Neural cell (in vitro differentiated cells): ENCODE measurements around the gene BCL7B. TPM values are rescaled to one million over a fixed set of nuclear protein-coding genes. Genes with fewer than 3 reads are reported as not detected.
"Not testable (repeated sequence)": the region's sequence is repeated elsewhere in the genome, so short reads cannot be mapped to it uniquely, and the experiment has no call there.

Experiments used
- H2AFZ ChIP-seq: fragments of 200-600, 300-800 bp; sonication (generic), shearing (Covaris generic); 2 replicates; pipeline ENCODE4 v1.6.0; 2014; ENCODE audit warnings: low read depth, mild to moderate bottlenecking, antibody characterized with exemption, low read length, moderate library complexity
- H3F3A ChIP-seq: fragments of 200-600 bp; shearing (Covaris generic); 2 replicates; pipeline ENCODE4 v1.6.1; 2016; ENCODE audit warnings: mild to moderate bottlenecking, moderate library complexity, mixed read lengths, antibody characterized with exemption, low read length; ENCODE audit not compliant: insufficient read depth, poor library complexity, severe bottlenecking
- H3K27ac ChIP-seq: fragments of 200-600, 300-800 bp; sonication (generic), shearing (Covaris generic); 2 replicates; pipeline ENCODE4 v1.5.1; 2014; ENCODE audit warnings: mild to moderate bottlenecking, low read length, moderate library complexity
- H3K27me3 ChIP-seq: fragments of 300-800, 200-600 bp; sonication (generic), shearing (Covaris generic); 2 replicates; pipeline ENCODE4 v1.6.0; 2014; ENCODE audit warnings: mild to moderate bottlenecking, low read depth, low read length, moderate library complexity; ENCODE audit not compliant: insufficient read depth
- H3K36me3 ChIP-seq: fragments of 300-800, 200-600 bp; sonication (generic), shearing (Covaris generic); 2 replicates; pipeline ENCODE4 v1.5.1; 2014; ENCODE audit warnings: mild to moderate bottlenecking, antibody characterized with exemption, low read length, moderate library complexity; ENCODE audit not compliant: insufficient read depth
- H3K4me2 ChIP-seq: fragments of 300-800, 200-600 bp; sonication (generic), shearing (Covaris generic); 2 replicates; pipeline ENCODE4 v1.6.0; 2014; ENCODE audit warnings: mild to moderate bottlenecking, low read length
- H3K4me3 ChIP-seq: fragments of 300-800, 200-600 bp; sonication (generic), shearing (Covaris generic); 2 replicates; pipeline ENCODE4 v1.5.1; 2014; ENCODE audit warnings: mild to moderate bottlenecking, low read length, moderate library complexity
- H3K79me2 ChIP-seq: fragments of 200-600 bp; shearing (Covaris generic); replicated peaks from 2 replicates; pipeline ENCODE4 v1.6.0; 2014; ENCODE audit warnings: mild to moderate bottlenecking, low read length, moderate library complexity; ENCODE audit not compliant: insufficient read depth
- H3K9ac ChIP-seq: fragments of 300-800, 200-600 bp; sonication (generic), shearing (Covaris generic); 2 replicates; pipeline ENCODE4 v1.6.1; 2016; ENCODE audit warnings: mild to moderate bottlenecking, low read length, mixed read lengths
- H3K9me2 ChIP-seq: fragments of 200-600 bp; shearing (Covaris generic); 2 replicates; pipeline ENCODE4 v1.6.1; 2016; ENCODE audit warnings: mild to moderate bottlenecking, low read length, mixed read lengths; ENCODE audit not compliant: insufficient read depth
- H3K9me3 ChIP-seq: fragments of 200-600, 300-800 bp; sonication (generic), shearing (Covaris generic); 2 replicates; pipeline ENCODE4 v1.6.1; 2016; ENCODE audit warnings: mild to moderate bottlenecking, mixed run types, low read length, moderate library complexity, mixed read lengths
- H4K20me1 ChIP-seq: fragments of 200-600 bp; shearing (Covaris generic); 2 replicates; pipeline ENCODE4 v1.6.1; 2016; ENCODE audit warnings: mild to moderate bottlenecking, mixed run types; ENCODE audit not compliant: insufficient read depth
- CTCF ChIP-seq: fragments of 450-650 bp; IDR thresholded peaks from 2 replicates; pipeline ENCODE4 v1.5.1; 2014; ENCODE audit warnings: antibody characterized with exemption, mild to moderate bottlenecking, moderate library complexity; ENCODE audit not compliant: poor library complexity, severe bottlenecking
- EP300 ChIP-seq: fragments of 450-650 bp; conservative IDR thresholded peaks from 2 replicates; pipeline ENCODE4 v1.6.1; 2014; ENCODE audit warnings: antibody characterized with exemption, mild to moderate bottlenecking, moderate library complexity; ENCODE audit not compliant: poor library complexity, severe bottlenecking
- EZH2 ChIP-seq: fragments of 200-600, 300-800 bp; shearing (Covaris generic), sonication (generic); IDR thresholded peaks from 2 replicates; pipeline ENCODE4 v1.6.1; 2014; ENCODE audit warnings: antibody characterized with exemption, low read length, borderline replicate concordance, mild to moderate bottlenecking; ENCODE audit not compliant: insufficient read depth, poor library complexity, severe bottlenecking
- MXI1 ChIP-seq: fragments of 450-650 bp; conservative IDR thresholded peaks from 2 replicates; pipeline ENCODE4 v1.6.1; 2014; ENCODE audit warnings: antibody characterized with exemption, mild to moderate bottlenecking; ENCODE audit not compliant: poor library complexity, severe bottlenecking
- POLR2AphosphoS5 ChIP-seq: IDR thresholded peaks from 2 replicates; pipeline ENCODE4 v1.6.1; 2012
- RAD21 ChIP-seq: fragments of 450-650 bp; conservative IDR thresholded peaks from 2 replicates; pipeline ENCODE4 v1.6.1; 2014; ENCODE audit warnings: antibody characterized with exemption, mild to moderate bottlenecking, moderate library complexity
- REST ChIP-seq: IDR thresholded peaks from 2 replicates; pipeline ENCODE4 v1.6.1; 2012; ENCODE audit warnings: borderline replicate concordance
- SMC3 ChIP-seq: fragments of 450-650 bp; conservative IDR thresholded peaks from 2 replicates; pipeline ENCODE4 v1.6.1; 2014; ENCODE audit warnings: antibody characterized with exemption, mild to moderate bottlenecking, moderate library complexity; ENCODE audit not compliant: poor library complexity
- TAF1 ChIP-seq: IDR thresholded peaks from 2 replicates; pipeline ENCODE4 v1.6.1; 2012; ENCODE audit warnings: low read depth
- polyA plus RNA-seq: library from polyadenylated mRNA; depleted of rRNA; stranded (reverse); fragments of >200 nt; gene quantifications from 2 replicates; pipeline ENCODE4 v1.2.3, GENCODE V29; 2014

Gene BCL7B
- polyA plus RNA-seq, 1 donor from 2014 or later: 23.6 TPM

DNA sequence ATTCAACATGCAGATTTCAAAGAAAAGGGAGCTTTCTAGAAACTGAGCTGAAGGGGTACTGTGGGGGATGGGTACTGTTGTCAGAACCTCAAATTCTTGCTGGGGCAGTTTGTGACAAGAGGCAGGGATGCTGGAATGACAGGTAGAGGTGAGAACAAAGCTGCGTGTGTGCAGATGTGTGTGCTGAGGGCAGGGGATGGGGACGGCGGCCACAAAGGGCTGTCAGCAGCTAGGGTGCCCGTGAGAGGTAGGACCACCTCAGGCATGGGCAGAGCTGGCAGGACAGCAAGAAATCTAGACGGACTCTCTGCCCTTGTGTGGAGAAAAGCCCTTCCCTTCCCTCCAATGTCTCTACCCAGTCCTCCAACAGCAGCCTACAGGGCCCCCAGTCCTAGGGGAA, 21.0 kb downstream of the BCL7B start:
- Histone ChIP-seq H2AFZ (no peak overlapping the region), H3K27me3 (no peaks in the 10 kb centered on the region), H3K9me3 (no peaks in the 10 kb centered on the region), H3K4me2 (no peak overlapping the region), H3K36me3 (no peaks in the 10 kb centered on the region), H3F3A (no peaks in the 10 kb centered on the region), H3K79me2 (no peaks in the 10 kb centered on the region), H3K9ac (no peak overlapping the region), H3K4me3 (no peak overlapping the region), H4K20me1 (no peaks in the 10 kb centered on the region), H3K9me2 (no peaks in the 10 kb centered on the region), H3K27ac (no peak overlapping the region)
- TF ChIP-seq TAF1: no peak
- TF ChIP-seq POLR2AphosphoS5: no peak

DNA sequence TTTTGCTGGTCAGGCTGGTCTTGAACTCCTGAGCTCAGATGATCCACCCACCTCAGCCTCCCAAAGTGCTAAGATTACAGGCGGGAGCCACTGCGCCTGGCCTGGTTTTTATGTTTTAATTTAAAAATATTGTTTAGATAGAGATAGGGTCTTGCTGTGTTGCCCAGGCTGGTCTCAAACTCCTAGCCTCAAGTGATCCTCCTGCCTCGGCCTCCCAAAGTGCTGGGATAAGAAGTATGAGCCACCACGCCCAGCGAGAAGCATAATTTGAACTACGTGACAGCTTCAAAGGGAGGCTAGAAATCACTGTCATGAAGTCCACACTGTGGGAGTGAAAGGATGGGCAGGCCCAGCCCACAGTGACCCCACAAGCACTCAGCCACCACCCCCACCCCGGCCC, 21.6 kb downstream of the BCL7B start:
- not testable (repeated sequence) for H3K27ac ChIP-seq, H3K9me3 ChIP-seq, H2AFZ ChIP-seq, H3K4me3 ChIP-seq, H3F3A ChIP-seq, H3K36me3 ChIP-seq, H4K20me1 ChIP-seq, H3K9me2 ChIP-seq, H3K27me3 ChIP-seq, H3K9ac ChIP-seq, H3K4me2 ChIP-seq, H3K79me2 ChIP-seq

DNA sequence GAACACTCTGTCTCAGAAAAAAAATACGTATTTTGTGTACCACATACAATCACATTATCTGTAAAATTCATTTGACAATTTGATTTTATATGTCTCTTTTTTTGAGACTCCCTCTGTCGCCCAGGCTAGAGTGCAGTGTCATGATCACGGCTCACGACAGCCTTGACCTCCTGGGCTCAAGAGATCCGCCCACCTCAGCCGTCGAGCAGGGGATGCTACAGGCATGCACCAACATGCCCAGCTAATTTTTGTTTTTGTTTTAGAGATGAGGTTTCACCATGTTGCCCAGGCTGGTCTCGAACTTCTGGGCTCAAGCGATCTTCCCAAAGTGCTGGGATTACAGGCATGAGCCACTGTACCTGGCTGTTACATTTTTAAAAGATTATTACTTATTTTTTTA, 23.7 kb downstream of the BCL7B start:
- Histone ChIP-seq H3K27ac (no peak overlapping the region), H3K27me3 (no peaks in the 10 kb centered on the region), H3F3A (no peaks in the 10 kb centered on the region), H3K9ac (no peak overlapping the region), H3K79me2 (no peaks in the 10 kb centered on the region), H3K4me2 (no peak overlapping the region), H3K9me3 (no peaks in the 10 kb centered on the region), H3K9me2 (no peaks in the 10 kb centered on the region), H2AFZ (no peak overlapping the region), H3K4me3 (no peak overlapping the region), H3K36me3 (no peaks in the 10 kb centered on the region), H4K20me1 (no peaks in the 10 kb centered on the region)
- TF ChIP-seq EP300 (no peak), CTCF (no peak), EZH2 (no peak), REST (no peak), POLR2AphosphoS5 (no peak), SMC3 (no peak), MXI1 (no peak), TAF1 (no peak), RAD21 (no peak)
